Fibroblast of lung (primary cell): ENCODE results near the gene MYPN. TPM values are rescaled to one million over a fixed set of nuclear protein-coding genes. Genes with fewer than 3 reads are reported as not detected.

Experiments used
- DNase-seq, 2 donors: peaks; one replicate each; pipeline versions ENCODE4 v3.0.0 to v3.0.0-alpha.2; 2010; ENCODE audit warnings: low read depth in 2 of 2
- H2AFZ ChIP-seq: 2 replicates; pipeline ENCODE4 v1.5.1; 2012; ENCODE audit warnings: low read length, control low read depth, inconsistent platforms
- H3K27ac ChIP-seq: 2 replicates; pipeline ENCODE4 v1.5.1; 2011; ENCODE audit warnings: low read length, control low read depth; ENCODE audit not compliant: insufficient read depth
- H3K27me3 ChIP-seq: 2 replicates; pipeline ENCODE4 v1.5.1; 2011; ENCODE audit warnings: mild to moderate bottlenecking, low read length; ENCODE audit not compliant: control insufficient read depth, insufficient read depth
- H3K36me3 ChIP-seq: 2 replicates; pipeline ENCODE4 v1.5.1; 2011; ENCODE audit warnings: low read length; ENCODE audit not compliant: control insufficient read depth, insufficient read depth
- H3K4me1 ChIP-seq: 2 replicates; pipeline ENCODE4 v1.5.1; 2011; ENCODE audit warnings: low read length; ENCODE audit not compliant: control insufficient read depth, insufficient read depth; ENCODE audit errors: extremely low read depth
- H3K4me2 ChIP-seq: 2 replicates; pipeline ENCODE4 v1.5.1; 2011; ENCODE audit warnings: low read length, control low read depth; ENCODE audit not compliant: insufficient read depth; ENCODE audit errors: extremely low read depth
- H3K4me3 ChIP-seq, 4 experiments: fragments of 200-600 bp in 1 of 4; sonication (generic) in 1 of 4; replicated peaks in 1 of 4; 2 replicates each; pipeline ENCODE4 v1.5.1; 2011 to 2016; ENCODE audit warnings: low read length in 4 of 4, low read depth in 3 of 4, mild to moderate bottlenecking in 3 of 4, control low read depth in 2 of 4, inconsistent platforms in 1 of 4, mixed read lengths in 1 of 4; ENCODE audit not compliant: insufficient read depth in 1 of 4; ENCODE audit errors: control extremely low read depth in 1 of 4
- H3K79me2 ChIP-seq: 2 replicates; pipeline ENCODE4 v1.5.1; 2012; ENCODE audit warnings: mild to moderate bottlenecking, low read length, inconsistent platforms; ENCODE audit not compliant: control insufficient read depth, insufficient read depth
- H3K9ac ChIP-seq: 2 replicates; pipeline ENCODE4 v1.5.1; 2011; ENCODE audit warnings: mild to moderate bottlenecking, low read length, control low read depth; ENCODE audit not compliant: insufficient read depth
- H3K9me3 ChIP-seq: 2 replicates; pipeline ENCODE4 v1.5.1; 2012; ENCODE audit warnings: low read depth, low read length; ENCODE audit not compliant: control insufficient read depth, insufficient read depth
- H4K20me1 ChIP-seq: 2 replicates; pipeline ENCODE4 v1.5.1; 2011; ENCODE audit warnings: low read length; ENCODE audit not compliant: control insufficient read depth, insufficient read depth; ENCODE audit errors: extremely low read depth
- CTCF ChIP-seq, 2 donors: IDR thresholded peaks in 1 of 2; conservative IDR thresholded peaks in 1 of 2; 1 replicate in 1 of 2; 2 replicates in 1 of 2; pipeline ENCODE4 v1.5.1; 2011 to 2012; ENCODE audit warnings: low read length in 2 of 2, control low read depth in 1 of 2, inconsistent platforms in 1 of 2, low read depth in 1 of 2, mild to moderate bottlenecking in 1 of 2
- EZH2 ChIP-seq: IDR thresholded peaks from 2 replicates; pipeline ENCODE4 v1.5.1; 2012; ENCODE audit warnings: low read length, control low read depth, mild to moderate bottlenecking; ENCODE audit errors: missing control alignments
- polyA plus RNA-seq, 2 donors: library from polyadenylated mRNA; depleted of rRNA in 1 of 2; stranded (reverse) in 1 of 2; unstranded in 1 of 2; fragments of >200 nt; gene quantifications; 2 replicates each; pipeline ENCODE4 v1.2.1, GENCODE V29; 2011 to 2012; ENCODE audit warnings: missing spikeins in 1 of 2
- total RNA-seq: library from RNA; depleted of rRNA; stranded (reverse); fragments of >200 nt; gene quantifications from 2 replicates; pipeline ENCODE4 v1.2.1, GENCODE V29; 2014

The MYPN gene
- total and polyA plus RNA-seq, 2 donors (not counting 1 experiment from before 2014, with no cell fraction given): 0.77 to 1.2 TPM

DNA sequence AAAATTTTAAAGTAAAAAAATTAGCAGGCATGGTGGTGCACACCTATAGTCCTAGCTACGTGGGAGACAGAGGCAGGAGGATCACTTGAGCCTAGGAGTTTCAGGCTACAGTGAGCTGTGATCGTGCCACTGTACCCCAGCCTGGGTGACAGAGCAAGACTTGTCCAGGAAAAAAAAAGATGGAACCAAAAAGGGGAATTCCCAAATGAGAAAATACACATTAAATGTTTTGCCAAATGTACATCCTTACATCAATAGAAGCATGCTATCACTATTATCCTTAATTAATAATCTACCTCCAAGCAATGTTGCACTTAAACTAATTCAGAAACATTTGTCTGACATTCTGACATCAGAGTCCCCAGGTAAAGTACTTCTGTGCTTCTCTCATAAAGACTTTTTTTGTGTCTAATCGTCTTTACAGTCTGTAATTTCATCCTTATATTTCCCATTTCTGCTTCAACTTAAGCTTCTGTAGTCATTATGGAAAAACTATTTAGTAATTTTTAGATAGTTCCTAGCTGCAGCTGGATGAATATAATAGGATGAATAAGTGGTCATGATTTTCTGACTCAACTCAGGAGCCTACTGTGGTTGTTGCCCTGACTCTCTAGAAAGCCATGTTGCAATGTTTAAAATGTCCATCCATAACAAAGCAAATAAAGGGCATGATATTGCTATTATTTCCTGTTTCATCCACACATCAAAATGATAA is 57.7 kb downstream of the MYPN start:
- Histone ChIP-seq H3K4me1 (no peaks in the 10 kb centered on the region), H3K4me2 (no peak overlapping the region), H3K79me2 (no peaks in the 10 kb centered on the region), H3K9me3 (no peaks in the 10 kb centered on the region), H3K9ac (no peak overlapping the region), H3K4me3 (no peak overlapping the region), H3K36me3 (no peaks in the 10 kb centered on the region), H3K27me3 (no peaks in the 10 kb centered on the region), H3K27ac (no peak overlapping the region), H4K20me1 (no peaks in the 10 kb centered on the region), H2AFZ (no peak overlapping the region)
- no peak for TF ChIP-seq CTCF (conservative IDR thresholded peaks at IDR 0.05 in 1 of 2, IDR thresholded peaks at IDR 0.05 in 1 of 2; ENCODE audit: low read depth in 1 of 2, low read length in 2 of 2)
- TF ChIP-seq EZH2: no peak
- DNase-seq: peak in 1 of 2 donors; percentile 8

DNA sequence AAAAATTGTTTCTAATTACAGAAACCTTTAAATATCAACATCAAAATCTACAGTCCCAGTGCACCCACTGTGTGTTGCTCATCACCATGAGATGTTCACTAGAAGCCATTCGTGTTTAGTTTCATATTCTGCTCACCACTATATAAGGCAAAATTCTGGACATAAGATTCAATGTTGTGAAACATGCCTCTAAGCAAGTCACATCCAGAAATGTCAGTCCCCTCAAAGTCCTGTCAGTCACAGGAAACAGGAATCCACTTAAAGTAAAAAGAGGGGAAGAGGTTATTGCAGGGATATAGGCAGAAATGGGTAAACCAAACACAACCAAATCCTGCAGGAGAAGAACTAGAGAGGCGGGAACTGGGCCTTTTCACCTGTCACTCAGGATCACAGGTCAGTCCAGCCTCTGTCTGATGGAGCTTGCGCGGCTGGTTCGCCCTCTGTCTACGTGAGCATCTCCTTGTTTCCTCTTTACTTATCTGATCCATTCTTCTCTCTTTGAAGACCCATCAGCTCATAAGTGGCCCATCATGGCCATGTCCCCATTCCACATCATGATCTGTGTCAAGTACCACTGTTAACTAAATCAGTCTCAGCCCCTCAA is 58.4 kb downstream of the MYPN start:
- DNase-seq: no peak
- Histone ChIP-seq H3K9me3 (no peaks in the 10 kb centered on the region), H3K4me2 (no peak overlapping the region), H4K20me1 (no peaks in the 10 kb centered on the region), H3K27ac (no peak overlapping the region), H3K27me3 (no peaks in the 10 kb centered on the region), H3K36me3 (no peaks in the 10 kb centered on the region), H3K79me2 (no peaks in the 10 kb centered on the region), H3K9ac (no peak overlapping the region), H3K4me1 (no peaks in the 10 kb centered on the region), H2AFZ (no peak overlapping the region), H3K4me3 (no peak overlapping the region)
- TF ChIP-seq CTCF (conservative IDR thresholded peaks at IDR 0.05 in 1 of 2, IDR thresholded peaks at IDR 0.05 in 1 of 2; ENCODE audit: low read depth in 1 of 2, low read length in 2 of 2) (no peak), EZH2 (no peak)

DNA sequence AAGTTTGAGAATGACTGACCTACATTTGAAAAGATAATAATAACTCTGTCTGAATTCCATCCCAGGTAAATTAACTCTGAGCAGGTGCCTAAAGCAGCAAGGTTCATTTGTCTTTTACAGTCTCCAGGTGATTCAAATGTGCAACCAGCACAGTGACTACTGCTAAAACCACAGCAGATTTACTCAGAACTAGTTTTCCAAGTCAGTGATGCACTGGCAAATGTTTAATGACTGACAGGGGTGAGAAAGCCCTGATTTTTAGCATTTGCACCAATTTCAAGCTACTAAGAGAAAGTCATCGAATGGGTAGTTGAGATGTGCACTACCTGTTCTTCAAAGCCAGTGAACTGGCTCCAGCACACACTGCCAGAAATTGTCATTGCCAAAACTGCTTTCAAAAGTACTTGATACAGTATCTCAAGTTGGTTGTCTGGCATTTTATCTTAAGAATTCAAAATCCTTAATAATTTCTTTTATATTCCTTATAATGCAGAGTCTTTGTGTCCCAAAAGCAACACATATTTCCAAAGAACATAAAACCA is 62.3 kb downstream of the MYPN start:
- Histone ChIP-seq H3K27ac (no peak overlapping the region), H4K20me1 (no peaks in the 10 kb centered on the region), H3K36me3 (no peaks in the 10 kb centered on the region), H3K27me3 (no peaks in the 10 kb centered on the region), H3K4me3 (no peak overlapping the region), H3K9me3 (no peaks in the 10 kb centered on the region), H2AFZ (no peak overlapping the region), H3K9ac (no peak overlapping the region), H3K79me2 (no peaks in the 10 kb centered on the region), H3K4me2 (no peak overlapping the region), H3K4me1 (no peaks in the 10 kb centered on the region)
- DNase-seq: no peak
- TF ChIP-seq EZH2 (no peak), CTCF (conservative IDR thresholded peaks at IDR 0.05 in 1 of 2, IDR thresholded peaks at IDR 0.05 in 1 of 2; ENCODE audit: low read depth in 1 of 2, low read length in 2 of 2) (no peak)
